ENCODE data around the gene DNAAF3.

GRCh38 chr19:55132453-55133129 lies 33.8 kb downstream of the DNAAF3 start:
- TF ChIP-seq, protein P1, sequence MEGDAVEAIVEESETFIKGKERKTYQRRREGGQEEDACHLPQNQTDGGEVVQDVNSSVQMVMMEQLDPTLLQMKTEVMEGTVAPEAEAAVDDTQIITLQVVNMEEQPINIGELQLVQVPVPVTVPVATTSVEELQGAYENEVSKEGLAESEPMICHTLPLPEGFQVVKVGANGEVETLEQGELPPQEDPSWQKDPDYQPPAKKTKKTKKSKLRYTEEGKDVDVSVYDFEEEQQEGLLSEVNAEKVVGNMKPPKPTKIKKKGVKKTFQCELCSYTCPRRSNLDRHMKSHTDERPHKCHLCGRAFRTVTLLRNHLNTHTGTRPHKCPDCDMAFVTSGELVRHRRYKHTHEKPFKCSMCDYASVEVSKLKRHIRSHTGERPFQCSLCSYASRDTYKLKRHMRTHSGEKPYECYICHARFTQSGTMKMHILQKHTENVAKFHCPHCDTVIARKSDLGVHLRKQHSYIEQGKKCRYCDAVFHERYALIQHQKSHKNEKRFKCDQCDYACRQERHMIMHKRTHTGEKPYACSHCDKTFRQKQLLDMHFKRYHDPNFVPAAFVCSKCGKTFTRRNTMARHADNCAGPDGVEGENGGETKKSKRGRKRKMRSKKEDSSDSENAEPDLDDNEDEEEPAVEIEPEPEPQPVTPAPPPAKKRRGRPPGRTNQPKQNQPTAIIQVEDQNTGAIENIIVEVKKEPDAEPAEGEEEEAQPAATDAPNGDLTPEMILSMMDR (IDR thresholded peaks at IDR 0.05), result peak in 2 of 7 experiments; percentile 5 to 10
- TF ChIP-seq POLR2A (IDR thresholded peaks at IDR 0.05), result no peak
